Hepatocyte (in vitro differentiated cells): ENCODE data around the gene PSMD1. TPM values are rescaled to one million over a fixed set of nuclear protein-coding genes. Genes with fewer than 3 reads are reported as not detected.

Experiments used
- DNase-seq: peaks from one replicate; pipeline ENCODE4 v3.0.0-alpha.2; 2016; ENCODE audit warnings: low spot score
- H2AFZ ChIP-seq: fragments of 200-600 bp; sonication (generic); 2 replicates; pipeline ENCODE4 v1.6.0; 2016; ENCODE audit warnings: antibody characterized with exemption, mild to moderate bottlenecking
- H3K27ac ChIP-seq: fragments of 200-600 bp; sonication (generic); 2 replicates; pipeline ENCODE4 v1.5.1; 2016; ENCODE audit warnings: mild to moderate bottlenecking
- H3K27me3 ChIP-seq: fragments of 200-600 bp; sonication (generic); 2 replicates; pipeline ENCODE4 v1.6.1; 2016
- H3K36me3 ChIP-seq: fragments of 200-600 bp; sonication (generic); replicated peaks from 2 replicates; pipeline ENCODE4 v1.5.1; 2016; ENCODE audit warnings: low read depth; ENCODE audit not compliant: insufficient read depth
- H3K4me1 ChIP-seq: fragments of 200-600 bp; sonication (generic); 2 replicates; pipeline ENCODE4 v1.5.1; 2016; ENCODE audit warnings: mild to moderate bottlenecking, moderate library complexity; ENCODE audit not compliant: insufficient read depth
- H3K4me2 ChIP-seq: fragments of 200-600 bp; sonication (generic); 2 replicates; pipeline ENCODE4 v1.6.0; 2016
- H3K4me3 ChIP-seq: fragments of 200-600 bp; sonication (generic); 2 replicates; pipeline ENCODE4 v1.5.1; 2016; ENCODE audit warnings: mild to moderate bottlenecking
- H3K79me2 ChIP-seq: fragments of 200-600 bp; sonication (generic); 2 replicates; pipeline ENCODE4 v1.6.0; 2017; ENCODE audit warnings: mild to moderate bottlenecking
- H3K9me2 ChIP-seq: fragments of 200-600 bp; sonication (generic); replicated peaks from 2 replicates; pipeline ENCODE4 v1.6.0; 2017; ENCODE audit warnings: mild to moderate bottlenecking; ENCODE audit not compliant: insufficient read depth
- H3K9me3 ChIP-seq: fragments of 200-600 bp; sonication (generic); 2 replicates; pipeline ENCODE4 v1.5.1; 2016; ENCODE audit warnings: low read depth, mild to moderate bottlenecking
- H4K20me1 ChIP-seq: fragments of 200-600 bp; sonication (generic); 2 replicates; pipeline ENCODE4 v1.6.0; 2016; ENCODE audit warnings: mild to moderate bottlenecking; ENCODE audit not compliant: insufficient read depth, poor library complexity, severe bottlenecking
- EZH2 ChIP-seq: fragments of 200-600 bp; sonication (generic); IDR thresholded peaks from 2 replicates; pipeline ENCODE4 v1.6.1; 2016; ENCODE audit warnings: antibody characterized with exemption, mild to moderate bottlenecking, borderline replicate concordance
- EZH2phosphoT487 ChIP-seq: fragments of 200-600 bp; sonication (generic); IDR thresholded peaks from one replicate; pipeline ENCODE4 v1.6.1; 2018; ENCODE audit warnings: antibody characterized with exemption, mild to moderate bottlenecking, low read depth, moderate library complexity; ENCODE audit not compliant: unreplicated experiment, severe bottlenecking
- WGBS: methylation state at CpG from one replicate; pipeline ENCODE4 v1.1.6; 2016; ENCODE audit warnings: low lambda C conversion rate; ENCODE audit errors: missing lambda C conversion rate; 5-methylcytosine and 5-hydroxymethylcytosine counted together
- polyA plus RNA-seq: library from polyadenylated mRNA; unstranded; fragments of >200 nt; fragmentation: Nextera tagmentation; extraction: Ambion mirVana; gene quantifications from 2 replicates; pipeline ENCODE4 v1.2.1, GENCODE V29; 2016
- total RNA-seq: library from RNA; depleted of rRNA; stranded (reverse); fragments of >200 nt; gene quantifications from 2 replicates; pipeline ENCODE4 v1.2.3, GENCODE V29; 2014
- TF ChIP-seq, protein P1 (sequence below): fragments of 200-600 bp; sonication (generic); IDR thresholded peaks from 2 replicates; pipeline ENCODE4 v1.5.1; 2016; ENCODE audit warnings: antibody characterized with exemption, mild to moderate bottlenecking; ENCODE audit not compliant: poor library complexity

Gene PSMD1
- total and polyA plus RNA-seq, 2 experiments from 2014 or later, result 92.9 to 106 TPM

DNA sequence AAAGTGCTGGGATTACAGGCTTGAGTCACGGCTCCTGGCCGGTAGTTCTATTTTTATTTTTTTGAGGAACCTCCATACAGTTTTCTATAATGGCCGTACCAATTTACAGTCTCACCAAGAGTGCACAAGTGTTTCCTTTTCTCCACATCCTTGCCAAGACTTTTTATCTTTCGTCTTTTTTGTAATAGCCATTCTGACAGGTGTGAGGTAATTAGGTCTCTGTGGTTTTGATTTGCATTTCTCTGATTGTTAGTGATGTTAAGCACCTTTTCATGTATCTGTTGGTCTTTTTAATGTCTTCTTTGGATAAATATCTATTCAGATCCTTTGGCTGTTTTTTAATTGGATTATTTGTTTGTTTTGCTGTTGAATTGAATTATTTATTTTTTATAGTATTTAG is 151.1 kb downstream of the PSMD1 start:
- DNase-seq, result no peak
- Histone ChIP-seq H4K20me1 (no peaks in the 10 kb centered on the region), H3K4me3 (no peak overlapping the region), H3K27me3 (no peaks in the 10 kb centered on the region), H3K36me3 (no peaks in the 10 kb centered on the region), H3K4me1 (no peaks in the 10 kb centered on the region), H3K4me2 (no peak overlapping the region), H3K9me2 (no peaks in the 10 kb centered on the region), H2AFZ (no peak overlapping the region), H3K9me3 (no peaks in the 10 kb centered on the region), H3K79me2 (peaks cover under 1% of the 10 kb centered on the region), H3K27ac (no peak overlapping the region)
- TF ChIP-seq EZH2 (no peak), EZH2phosphoT487 (no peak)
- TF ChIP-seq, protein P1, sequence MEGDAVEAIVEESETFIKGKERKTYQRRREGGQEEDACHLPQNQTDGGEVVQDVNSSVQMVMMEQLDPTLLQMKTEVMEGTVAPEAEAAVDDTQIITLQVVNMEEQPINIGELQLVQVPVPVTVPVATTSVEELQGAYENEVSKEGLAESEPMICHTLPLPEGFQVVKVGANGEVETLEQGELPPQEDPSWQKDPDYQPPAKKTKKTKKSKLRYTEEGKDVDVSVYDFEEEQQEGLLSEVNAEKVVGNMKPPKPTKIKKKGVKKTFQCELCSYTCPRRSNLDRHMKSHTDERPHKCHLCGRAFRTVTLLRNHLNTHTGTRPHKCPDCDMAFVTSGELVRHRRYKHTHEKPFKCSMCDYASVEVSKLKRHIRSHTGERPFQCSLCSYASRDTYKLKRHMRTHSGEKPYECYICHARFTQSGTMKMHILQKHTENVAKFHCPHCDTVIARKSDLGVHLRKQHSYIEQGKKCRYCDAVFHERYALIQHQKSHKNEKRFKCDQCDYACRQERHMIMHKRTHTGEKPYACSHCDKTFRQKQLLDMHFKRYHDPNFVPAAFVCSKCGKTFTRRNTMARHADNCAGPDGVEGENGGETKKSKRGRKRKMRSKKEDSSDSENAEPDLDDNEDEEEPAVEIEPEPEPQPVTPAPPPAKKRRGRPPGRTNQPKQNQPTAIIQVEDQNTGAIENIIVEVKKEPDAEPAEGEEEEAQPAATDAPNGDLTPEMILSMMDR, result no peak
- 88% methylated on average over 4 of the region's 4 CpGs for WGBS

DNA sequence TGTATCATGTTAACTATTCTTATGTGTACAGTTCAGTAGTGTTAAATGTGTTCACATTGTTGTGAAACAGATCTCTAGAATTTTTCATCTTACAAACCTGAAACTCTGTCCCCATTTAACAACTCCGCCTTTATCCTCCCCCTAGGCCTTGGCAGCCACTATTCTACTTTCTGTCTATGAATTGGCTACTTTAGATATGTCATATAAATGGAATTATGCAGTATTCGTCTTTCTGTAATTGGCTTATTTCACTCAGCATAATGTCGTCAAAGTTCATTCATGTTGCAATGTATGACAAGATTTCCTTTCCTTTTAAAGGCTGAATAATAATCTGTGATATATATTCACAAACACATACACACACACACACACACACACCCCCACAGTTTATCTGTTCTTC is 154.1 kb downstream of the PSMD1 start:
- no peaks in the 10 kb centered on the region for H4K20me1 ChIP-seq
- no peaks in the 10 kb centered on the region for H3K27me3 ChIP-seq
- no peak overlapping the region for H3K27ac ChIP-seq
- no peaks in the 10 kb centered on the region for H3K79me2 ChIP-seq
- no peaks in the 10 kb centered on the region for H3K9me3 ChIP-seq
- WGBS, result 97% methylated on average over 3 of the region's 3 CpGs
- H3K9me2 ChIP-seq, result no peaks in the 10 kb centered on the region
- no peak overlapping the region for H3K4me2 ChIP-seq
- H3K4me1 ChIP-seq, result no peaks in the 10 kb centered on the region
- TF ChIP-seq, protein P1, result no peak
- TF ChIP-seq EZH2, result no peak
- TF ChIP-seq EZH2phosphoT487, result no peak
- no peak overlapping the region for H2AFZ ChIP-seq
- H3K36me3 ChIP-seq, result no peaks in the 10 kb centered on the region
- H3K4me3 ChIP-seq, result no peak overlapping the region
- DNase-seq, result no peak

GRCh38 chr2:231211486-231211885 is 154.8 kb downstream of the PSMD1 start:
- H3K4me1 ChIP-seq, result no peaks in the 10 kb centered on the region
- 95% methylated on average over 2 of the region's 2 CpGs for WGBS
- TF ChIP-seq, protein P1, result no peak
- no peak for TF ChIP-seq EZH2phosphoT487
- no peak for TF ChIP-seq EZH2
- no peaks in the 10 kb centered on the region for H4K20me1 ChIP-seq
- no peak overlapping the region for H3K4me2 ChIP-seq
- no peaks in the 10 kb centered on the region for H3K27me3 ChIP-seq
- H3K9me2 ChIP-seq, result no peaks in the 10 kb centered on the region
- H3K9me3 ChIP-seq, result no peaks in the 10 kb centered on the region
- DNase-seq, result no peak
- no peak overlapping the region for H3K4me3 ChIP-seq
- H2AFZ ChIP-seq, result no peak overlapping the region
- no peak overlapping the region for H3K27ac ChIP-seq
- H3K36me3 ChIP-seq, result no peaks in the 10 kb centered on the region
- H3K79me2 ChIP-seq, result no peaks in the 10 kb centered on the region
